OCI-M2 (cell line): ENCODE data around the gene HERC2.
"Not testable (repeated sequence)": the region's sequence is repeated elsewhere in the genome, so short reads cannot be mapped to it uniquely, and the experiment has no call there.

Experiments used
- DNase-seq: peaks from one replicate; lab custom pipeline; 2025; ENCODE audit not compliant: unreplicated experiment; lab: John Stamatoyannopoulos, UW

Gene HERC2, protein sequence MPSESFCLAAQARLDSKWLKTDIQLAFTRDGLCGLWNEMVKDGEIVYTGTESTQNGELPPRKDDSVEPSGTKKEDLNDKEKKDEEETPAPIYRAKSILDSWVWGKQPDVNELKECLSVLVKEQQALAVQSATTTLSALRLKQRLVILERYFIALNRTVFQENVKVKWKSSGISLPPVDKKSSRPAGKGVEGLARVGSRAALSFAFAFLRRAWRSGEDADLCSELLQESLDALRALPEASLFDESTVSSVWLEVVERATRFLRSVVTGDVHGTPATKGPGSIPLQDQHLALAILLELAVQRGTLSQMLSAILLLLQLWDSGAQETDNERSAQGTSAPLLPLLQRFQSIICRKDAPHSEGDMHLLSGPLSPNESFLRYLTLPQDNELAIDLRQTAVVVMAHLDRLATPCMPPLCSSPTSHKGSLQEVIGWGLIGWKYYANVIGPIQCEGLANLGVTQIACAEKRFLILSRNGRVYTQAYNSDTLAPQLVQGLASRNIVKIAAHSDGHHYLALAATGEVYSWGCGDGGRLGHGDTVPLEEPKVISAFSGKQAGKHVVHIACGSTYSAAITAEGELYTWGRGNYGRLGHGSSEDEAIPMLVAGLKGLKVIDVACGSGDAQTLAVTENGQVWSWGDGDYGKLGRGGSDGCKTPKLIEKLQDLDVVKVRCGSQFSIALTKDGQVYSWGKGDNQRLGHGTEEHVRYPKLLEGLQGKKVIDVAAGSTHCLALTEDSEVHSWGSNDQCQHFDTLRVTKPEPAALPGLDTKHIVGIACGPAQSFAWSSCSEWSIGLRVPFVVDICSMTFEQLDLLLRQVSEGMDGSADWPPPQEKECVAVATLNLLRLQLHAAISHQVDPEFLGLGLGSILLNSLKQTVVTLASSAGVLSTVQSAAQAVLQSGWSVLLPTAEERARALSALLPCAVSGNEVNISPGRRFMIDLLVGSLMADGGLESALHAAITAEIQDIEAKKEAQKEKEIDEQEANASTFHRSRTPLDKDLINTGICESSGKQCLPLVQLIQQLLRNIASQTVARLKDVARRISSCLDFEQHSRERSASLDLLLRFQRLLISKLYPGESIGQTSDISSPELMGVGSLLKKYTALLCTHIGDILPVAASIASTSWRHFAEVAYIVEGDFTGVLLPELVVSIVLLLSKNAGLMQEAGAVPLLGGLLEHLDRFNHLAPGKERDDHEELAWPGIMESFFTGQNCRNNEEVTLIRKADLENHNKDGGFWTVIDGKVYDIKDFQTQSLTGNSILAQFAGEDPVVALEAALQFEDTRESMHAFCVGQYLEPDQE (N-terminal part only)

DNA sequence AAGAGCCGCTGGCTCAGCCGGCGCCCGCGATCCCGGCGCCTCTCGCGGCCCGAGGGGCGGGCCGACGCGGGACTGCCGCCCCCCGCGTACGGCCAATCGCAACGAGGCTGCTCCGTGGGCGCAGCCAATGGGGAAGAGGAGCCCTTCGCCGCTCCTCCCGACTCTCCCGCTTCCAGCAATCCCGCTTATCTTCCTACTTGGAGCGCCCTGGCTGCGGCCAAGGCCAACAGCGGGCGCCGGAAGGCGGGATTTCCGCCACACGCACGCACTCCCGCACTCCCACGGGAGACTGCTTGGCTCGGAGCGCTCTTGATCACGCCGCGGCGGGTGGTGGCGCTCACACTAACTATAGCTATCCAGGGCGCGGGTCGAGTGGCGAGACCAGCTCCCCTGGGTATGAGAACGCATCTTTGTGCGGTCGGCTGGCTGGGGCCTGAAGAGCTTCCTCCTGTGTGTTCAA, at the start of gene HERC2:
Gene HERC2, minus strand, starts transcription at position 51 of the 460 bp plus-strand sequence. CDS start 746 bp downstream, outside the sequence.
- not testable (repeated sequence) for DNase-seq

DNA sequence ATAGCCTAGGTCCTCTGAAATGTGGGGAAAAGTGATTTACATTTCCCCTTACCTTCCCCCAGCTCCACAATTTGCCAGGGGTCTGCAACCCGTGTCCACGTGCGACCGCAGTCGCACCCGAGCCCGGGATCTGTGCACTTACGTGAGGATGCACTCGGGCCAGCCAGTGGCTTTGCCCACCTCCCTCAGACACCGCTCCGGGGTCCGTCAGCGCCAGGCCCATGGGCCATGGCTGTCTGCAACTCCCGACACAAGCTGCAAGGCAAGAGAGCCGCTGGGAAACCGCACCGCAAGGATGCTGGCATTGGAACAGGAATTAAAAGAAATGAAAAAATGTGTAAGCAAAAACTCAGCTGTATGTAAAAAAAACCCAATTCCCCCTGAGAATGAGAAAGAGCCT, 43.5 kb upstream of the HERC2 start:
- DNase-seq, result not testable (repeated sequence)

DNA sequence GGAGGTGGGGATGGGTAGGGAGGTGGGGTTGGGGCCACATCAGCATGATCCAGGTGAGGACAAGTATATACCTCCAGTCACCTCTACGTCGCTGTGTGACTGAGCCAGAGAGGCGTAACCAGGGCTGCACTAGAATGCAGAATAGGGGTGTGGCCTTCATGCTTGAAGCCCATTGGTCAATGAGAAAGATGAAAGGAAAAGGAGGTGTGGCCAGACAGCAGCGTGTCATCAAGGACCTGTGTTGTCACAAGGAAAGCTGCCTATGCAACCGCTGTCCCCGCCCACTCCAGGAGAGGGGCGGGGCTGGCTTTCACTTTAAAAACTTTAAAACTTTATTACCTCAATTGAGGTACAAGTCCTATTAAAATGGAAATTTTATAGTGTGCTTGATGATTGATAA, 36.0 kb upstream of the HERC2 start, which contains the start of gene GOLGA6L24:
Gene GOLGA6L24, minus strand, starts transcription at position 101 of the 400 bp plus-strand sequence. Its CDS starts 61 bp downstream, at position 40.
- DNase-seq, result not testable (repeated sequence)

DNA sequence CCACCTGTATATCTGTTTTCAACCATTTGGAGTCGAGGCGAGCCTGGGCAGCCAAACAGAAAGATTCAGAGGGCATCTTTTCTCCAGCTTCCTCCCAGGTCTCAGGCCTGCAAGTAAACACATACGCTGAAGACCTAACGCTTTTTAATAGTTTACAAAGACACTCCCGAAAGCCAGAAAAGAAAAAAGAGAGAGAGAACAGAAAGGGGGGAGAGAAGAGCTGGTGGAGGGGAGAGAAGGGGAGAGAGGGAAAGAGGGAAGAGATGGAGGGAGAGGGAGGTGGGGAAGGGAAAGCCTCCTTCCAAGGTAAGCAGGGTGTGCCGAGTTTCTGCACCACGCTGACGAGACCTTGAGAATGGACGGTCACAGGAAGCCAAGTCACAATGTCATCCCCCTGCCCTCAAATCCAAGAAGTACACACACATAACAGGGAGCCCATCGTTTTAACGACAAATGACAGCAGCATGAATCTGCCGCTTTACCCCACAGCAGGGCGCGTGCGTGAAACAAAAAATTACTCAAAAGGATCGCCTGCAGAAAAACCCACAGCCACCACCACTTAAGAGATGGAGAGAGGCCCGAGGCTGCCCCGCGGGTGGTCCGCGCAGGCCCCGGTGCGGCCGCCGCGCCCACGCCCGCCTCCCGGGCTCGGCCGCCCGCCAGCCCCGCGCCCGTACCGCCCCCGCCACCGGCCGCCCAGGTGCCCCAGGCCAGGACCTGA, 461 bp downstream of the HERC2 start:
- DNase-seq, result not testable (repeated sequence)

DNA sequence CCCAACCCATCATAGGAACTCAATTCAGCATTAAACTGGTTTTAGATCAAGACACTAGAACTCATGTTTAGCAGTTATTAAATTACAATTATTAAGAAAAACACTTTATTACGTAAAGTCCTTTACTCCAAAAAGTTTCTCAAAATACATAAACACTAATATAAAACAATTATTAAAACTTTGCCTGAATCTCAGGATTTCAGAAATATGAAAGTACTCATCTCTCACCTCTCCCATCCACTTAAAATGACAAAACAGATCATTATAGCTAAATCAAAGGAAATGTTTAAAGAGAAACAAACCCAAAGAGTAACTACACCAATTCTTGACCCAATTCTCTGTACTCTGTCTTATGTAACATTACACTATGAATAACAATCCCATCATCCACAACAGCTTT, 2.3 kb downstream of the HERC2 start:
- not testable (repeated sequence) for DNase-seq

DNA sequence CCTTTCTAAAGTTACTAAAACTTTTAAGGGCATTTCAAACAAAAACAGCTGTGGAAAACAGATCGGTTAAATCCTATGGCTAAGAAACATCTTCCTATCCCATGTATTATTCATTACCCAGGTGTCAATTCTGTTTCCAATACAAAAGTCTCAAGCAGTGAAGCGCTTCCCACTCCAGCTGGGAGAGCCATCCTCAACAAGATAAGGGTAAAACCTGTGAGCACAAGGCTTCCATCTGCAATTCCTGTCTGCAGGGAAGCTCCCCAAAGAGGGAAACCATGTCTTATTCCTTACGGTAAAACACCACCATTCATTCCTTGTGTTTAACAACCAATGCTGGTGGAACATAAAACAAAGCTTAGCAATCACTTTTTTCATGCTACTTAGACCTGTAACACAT, 3.2 kb downstream of the HERC2 start:
- DNase-seq, result not testable (repeated sequence)

DNA sequence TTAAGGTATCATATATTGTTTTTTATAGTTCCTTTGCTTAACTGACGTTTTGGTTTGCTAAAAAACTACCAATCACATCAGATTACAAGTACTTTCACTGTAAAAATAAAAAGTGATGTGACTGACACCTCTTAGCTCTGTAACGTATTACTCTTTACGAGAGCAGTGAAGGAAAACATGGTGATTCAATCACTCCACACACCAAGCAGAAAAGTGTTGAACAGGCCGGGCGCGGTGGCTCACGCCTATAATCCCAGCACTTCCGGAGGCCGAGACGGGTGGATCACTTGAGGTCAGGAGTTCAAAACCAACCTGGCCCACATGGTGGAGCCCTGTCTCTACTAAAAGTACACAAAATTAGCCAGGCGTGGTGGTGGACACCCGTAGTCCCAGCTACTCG, 3.9 kb downstream of the HERC2 start:
- not testable (repeated sequence) for DNase-seq

DNA sequence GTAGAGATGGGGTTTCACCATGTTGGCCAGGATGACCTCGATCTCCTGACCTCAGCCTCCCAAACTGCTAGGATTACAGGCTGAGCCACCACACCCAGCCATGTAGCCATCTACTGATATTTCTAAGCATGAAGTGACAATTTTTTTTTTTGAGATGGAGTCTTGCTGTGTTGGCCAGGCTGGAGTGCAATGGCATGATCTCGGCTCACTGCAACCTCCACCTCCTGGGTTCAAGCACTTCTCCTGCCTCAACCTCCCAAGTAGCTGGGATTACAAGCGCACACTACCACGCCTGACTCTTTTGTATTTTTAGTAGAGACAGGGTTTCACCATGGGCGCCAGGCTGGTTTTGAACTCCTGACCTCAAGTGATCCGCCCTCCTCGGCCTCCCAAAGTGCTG, 5.0 kb downstream of the HERC2 start:
- DNase-seq, result not testable (repeated sequence)

DNA sequence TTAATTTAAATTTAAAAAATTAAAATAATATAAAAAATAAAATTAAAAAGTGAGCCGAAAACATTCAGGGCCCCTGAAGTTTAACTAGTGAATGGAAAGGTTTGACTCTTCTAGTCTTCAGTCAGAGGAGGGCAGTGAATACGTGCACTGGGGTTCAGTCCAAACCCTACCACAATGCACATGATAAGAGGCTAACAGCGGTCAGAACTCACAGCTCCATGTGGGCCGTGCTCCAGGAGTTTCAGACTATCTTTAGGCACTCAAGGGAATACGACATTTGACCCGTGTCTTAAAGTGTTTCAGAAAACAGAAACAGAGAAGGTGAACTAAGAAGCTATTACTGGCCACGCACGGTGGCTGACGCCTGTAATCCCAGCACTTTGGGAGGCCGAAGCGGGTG, 11.5 kb downstream of the HERC2 start:
- DNase-seq, result not testable (repeated sequence)

DNA sequence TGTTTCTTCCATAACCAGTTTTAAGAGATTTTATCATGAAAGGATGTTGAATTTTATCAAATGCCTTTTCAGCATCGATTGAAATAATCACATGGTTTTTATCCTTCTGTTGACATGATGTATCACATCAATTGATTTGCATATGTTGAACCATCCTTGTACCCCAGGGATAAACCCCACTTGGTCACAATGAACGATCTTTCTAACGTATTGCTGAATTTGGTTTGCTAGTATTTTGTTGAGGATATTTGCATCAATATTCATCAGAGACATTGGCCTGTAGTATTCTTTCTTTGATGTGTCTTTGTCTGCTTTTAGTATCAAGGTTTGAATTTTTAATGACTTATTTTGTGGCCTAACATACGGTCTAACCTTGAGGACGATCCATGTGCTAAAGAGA, 13.3 kb downstream of the HERC2 start:
- not testable (repeated sequence) for DNase-seq

DNA sequence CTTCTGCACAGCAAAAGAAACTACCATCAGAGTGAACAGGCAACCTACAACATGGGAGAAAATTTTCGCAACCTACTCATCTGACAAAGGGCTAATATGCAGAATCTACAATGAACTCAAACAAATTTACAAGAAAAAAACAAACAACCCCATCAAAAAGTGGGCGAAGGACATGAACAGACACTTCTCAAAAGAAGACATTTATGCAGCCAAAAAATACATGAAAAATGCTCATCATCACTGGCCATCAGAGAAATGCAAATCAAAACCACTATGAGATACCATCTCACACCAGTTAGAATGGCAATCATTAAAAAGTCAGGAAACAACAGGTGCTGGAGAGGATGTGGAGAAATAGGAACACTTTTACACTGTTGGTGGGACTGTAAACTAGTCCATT, 16.3 kb downstream of the HERC2 start:
- not testable (repeated sequence) for DNase-seq

DNA sequence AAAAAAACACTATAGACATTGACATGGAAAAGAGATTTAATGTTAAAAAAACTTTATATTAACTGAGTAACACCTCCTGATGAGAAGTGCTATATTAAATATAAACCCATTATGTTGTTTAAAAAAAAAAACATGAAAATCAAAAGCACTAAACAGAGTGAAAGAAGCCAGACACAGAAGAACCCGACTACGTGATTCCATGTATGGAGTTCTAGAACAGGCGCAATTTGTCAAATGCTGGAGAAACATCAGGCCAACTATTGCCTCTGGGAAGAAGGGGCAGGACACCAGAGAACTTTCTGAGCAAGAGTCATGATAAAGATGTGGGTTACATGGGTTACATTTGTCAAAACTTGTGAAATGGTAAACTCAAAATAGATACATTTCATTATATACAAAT, 24.5 kb downstream of the HERC2 start:
- DNase-seq, result not testable (repeated sequence)

DNA sequence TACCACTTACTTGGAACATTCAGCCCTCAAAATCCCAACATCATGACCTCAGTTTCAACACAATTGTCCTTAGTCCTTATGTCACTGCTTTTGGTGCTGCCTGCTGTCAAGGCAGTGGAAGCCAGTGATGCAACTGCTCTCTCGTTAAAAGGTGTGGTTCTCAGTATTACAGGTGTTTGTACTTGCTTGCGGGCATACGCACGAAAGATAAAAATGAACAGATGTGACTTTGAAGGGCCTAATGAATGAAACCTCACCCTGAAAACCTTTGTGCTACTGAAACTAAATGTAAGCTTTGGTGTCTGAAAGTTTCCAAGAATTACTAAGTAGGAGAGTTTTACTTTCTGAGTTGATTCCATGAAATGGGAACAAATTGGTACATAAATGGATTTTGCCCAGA, 25.2 kb downstream of the HERC2 start:
- not testable (repeated sequence) for DNase-seq

DNA sequence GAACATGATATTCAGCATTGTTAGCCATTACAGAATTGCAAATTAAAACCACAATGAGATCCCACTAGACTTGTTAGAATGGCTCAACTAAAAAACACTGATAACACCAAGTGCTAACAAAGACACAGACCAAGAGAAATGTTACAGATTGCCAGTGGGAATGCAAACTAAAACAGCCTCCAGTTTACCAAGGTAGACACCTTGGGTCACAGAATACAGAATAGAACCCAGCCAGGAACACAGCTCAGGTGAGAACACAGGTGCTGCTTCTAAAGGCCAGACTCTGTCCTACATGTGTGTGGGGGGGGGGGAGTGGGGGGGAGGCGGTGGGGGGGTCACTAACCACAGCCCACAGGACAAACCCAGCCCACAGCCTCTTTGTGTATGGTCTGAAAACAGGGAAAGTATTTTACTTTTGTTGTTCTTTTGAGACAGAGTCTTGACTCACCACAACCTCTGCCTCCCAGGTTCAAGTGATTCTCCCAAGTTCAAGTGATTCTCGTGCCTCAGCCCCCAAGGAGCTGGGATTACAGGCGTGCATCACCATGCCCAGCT, 26.9 kb downstream of the HERC2 start:
- not testable (repeated sequence) for DNase-seq

DNA sequence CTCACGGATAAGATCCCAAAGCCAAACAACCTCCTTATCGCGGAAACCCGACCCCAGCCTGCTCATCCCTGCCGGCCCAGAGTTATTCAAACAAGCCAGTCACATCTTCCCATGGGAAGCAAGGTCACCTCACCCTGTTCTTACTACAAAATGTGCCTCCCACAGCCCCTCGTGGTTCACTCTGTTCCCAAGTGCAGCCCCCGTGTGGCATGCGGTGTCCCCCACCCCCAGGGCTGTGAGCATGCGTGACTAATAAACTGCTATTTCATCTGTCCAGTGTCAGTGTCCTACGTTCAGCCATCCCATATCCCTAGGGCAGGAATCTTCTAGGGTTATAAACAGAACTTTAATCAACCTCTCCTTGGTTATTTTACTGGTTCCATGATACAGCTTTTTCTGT, 27.4 kb downstream of the HERC2 start:
- not testable (repeated sequence) for DNase-seq

DNA sequence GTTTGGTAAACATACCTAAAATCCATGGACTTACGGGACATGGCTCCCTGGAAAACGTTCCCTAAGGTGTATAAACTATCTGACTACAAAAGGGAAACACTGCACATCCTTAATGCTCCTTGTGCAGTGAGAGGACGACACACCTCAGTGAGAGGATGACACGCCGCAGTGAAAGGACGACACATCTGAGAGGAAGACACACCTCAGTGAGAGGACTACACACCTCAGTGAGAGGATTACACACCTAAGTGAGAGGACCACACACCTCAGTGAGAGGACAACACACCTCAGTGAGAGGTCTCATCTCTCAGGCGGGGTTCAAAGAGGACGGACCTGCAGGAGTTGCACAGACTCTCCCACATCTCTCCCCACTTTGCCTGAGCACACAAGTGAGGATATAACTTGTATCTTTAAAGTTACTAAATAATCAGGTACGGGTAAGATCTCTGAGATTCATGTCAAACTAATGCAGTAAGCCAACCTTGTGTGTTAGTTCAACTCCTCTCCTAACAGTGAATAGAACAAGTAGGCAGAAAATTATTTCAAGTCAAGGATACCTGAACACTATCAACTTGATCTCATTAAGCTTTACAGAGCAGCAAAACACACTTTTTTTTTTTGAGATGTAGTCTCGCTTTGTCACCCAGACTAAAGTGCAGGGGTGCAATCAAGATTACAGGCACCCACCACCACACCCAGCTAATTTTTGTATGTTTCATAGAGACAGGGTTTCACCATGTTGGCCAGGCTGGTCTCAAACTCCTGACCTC, 32.1 kb downstream of the HERC2 start:
- DNase-seq, result no peak

DNA sequence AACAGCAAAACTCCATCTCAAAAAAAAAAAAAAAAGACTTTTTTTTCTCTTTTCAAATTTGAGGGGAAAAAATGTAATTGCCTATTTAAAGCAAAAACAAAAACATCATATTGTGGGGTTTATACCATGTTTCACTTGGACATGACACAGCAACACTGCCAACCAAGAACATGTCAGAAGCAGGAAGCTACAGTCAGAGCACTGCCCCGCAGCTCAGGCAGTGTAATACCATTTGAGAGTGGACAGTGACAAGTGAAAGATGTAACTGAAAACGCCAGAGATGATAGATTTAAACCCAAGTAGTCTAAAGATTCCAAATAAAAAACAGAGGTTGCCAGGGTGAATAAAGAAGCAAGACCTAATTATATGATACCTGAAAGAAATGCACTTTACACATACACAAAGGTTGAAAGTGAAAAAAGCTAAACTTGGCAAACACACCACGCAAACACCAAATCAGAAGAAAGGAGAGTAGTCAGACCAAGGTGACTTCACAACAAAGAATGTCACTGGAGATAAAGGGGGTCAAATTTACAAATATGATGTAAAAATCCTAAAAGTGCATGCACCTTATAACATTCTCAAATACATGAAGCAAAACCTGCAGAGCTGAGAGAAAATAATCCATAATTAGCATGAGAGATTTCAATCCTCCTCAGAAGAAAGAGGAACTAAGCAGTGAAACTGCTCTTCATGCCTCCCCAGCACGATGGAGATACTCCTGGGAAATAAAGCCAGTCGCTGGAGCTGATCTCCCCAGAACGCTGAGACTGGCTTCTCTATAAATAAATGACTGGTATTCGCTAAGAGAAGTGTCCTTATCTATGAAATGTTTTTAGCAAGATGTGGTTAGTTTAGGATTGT, 32.9 kb downstream of the HERC2 start:
- not testable (repeated sequence) for DNase-seq

DNA sequence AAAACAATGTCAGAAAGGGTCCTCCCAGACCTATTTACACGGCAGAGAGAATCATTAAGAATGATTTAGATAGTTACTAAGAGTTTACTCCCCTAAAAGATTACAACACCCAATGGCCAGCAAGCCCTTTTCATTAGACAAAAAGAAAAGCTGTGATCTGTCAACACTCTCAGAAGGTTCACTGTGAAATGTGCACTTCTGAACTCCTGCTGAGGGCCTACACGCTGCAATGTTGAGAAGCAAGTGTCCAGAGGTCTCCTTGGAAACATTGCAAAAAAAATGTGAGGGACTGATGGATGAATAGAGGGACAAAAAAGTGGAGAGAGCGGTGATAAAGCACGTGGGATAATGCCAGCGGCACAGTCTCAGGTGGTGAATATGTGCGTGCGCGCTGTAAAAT, 35.3 kb downstream of the HERC2 start:
- not testable (repeated sequence) for DNase-seq
